ENCODE data around the gene NUDT8. TPM values are rescaled to one million over a fixed set of nuclear protein-coding genes. Genes with fewer than 3 reads are reported as not detected.

NUDT8 gene
- total RNA-seq, 1 experiment from 2014 or later, result 25.5 TPM

DNA sequence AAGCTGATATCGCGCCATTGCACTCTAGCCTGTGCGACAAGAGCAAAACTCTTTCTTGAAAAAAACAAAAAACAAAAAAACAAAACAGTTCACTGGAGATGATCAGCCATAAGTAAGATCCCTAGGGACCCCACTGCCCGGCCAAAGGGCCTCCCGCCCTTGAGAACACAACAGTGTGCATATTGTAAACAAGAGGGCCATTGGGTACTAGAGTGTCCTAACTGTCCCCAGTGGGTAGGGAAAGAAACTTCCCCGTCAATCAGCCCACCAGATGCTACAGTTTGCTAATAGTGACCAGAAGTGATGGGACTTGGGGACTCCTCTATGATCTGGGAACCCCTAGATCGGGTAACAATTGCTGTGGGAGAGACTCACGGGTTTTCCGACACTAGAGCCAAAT is 24.5 kb upstream of the NUDT8 start:
- H3K79me2 ChIP-seq (ENCODE audit: low read depth), result no peaks in the 10 kb centered on the region
- no peak overlapping the region for H3K4me3 ChIP-seq
- H3F3A ChIP-seq (ENCODE audit: insufficient read depth, low read depth), result peaks cover 17% of the 10 kb centered on the region
- no peak overlapping the region for H2AFZ ChIP-seq
- no peak overlapping the region for H3K27ac ChIP-seq
- H3K9me3 ChIP-seq (ENCODE audit: insufficient read depth, low read depth), result peaks cover 6% of the 10 kb centered on the region; the same call in 1 of the 2 replicates
- no peaks in the 10 kb centered on the region for H3K4me1 ChIP-seq (replicated peaks; ENCODE audit: insufficient read depth)
- ChIA-PET POLR2A (ENCODE audit: unreplicated experiment) (no interaction called here), CTCF (no interaction called here)
- no peaks in the 10 kb centered on the region for H3K27me3 ChIP-seq (ENCODE audit: insufficient read depth, low read depth)
- no peak for DNase-seq
- H3K4me2 ChIP-seq, result no peak overlapping the region
- no peaks in the 10 kb centered on the region for H4K20me1 ChIP-seq (ENCODE audit: insufficient read depth)
- H3K9me2 ChIP-seq (ENCODE audit: insufficient read depth), result no peaks in the 10 kb centered on the region
- intact Hi-C loops (cut with micrococcal nuclease; ENCODE audit: unreplicated experiment), result no loop called here
- H3K36me3 ChIP-seq (ENCODE audit: low read depth), result no peaks in the 10 kb centered on the region
- no peak for TF ChIP-seq EZH2 (IDR thresholded peaks at IDR 0.05; ENCODE audit: low read depth)
- no peak for TF ChIP-seq CTCF (conservative IDR thresholded peaks at IDR 0.05)
- no TSS peak for BruUV-seq (replicated peaks)

GRCh38 chr11:67652965-67653845 is 23.5 kb upstream of the NUDT8 start:
- no peak for TF ChIP-seq CTCF (conservative IDR thresholded peaks at IDR 0.05)
- TF ChIP-seq EZH2 (IDR thresholded peaks at IDR 0.05; ENCODE audit: low read depth), result no peak
- H3K4me3 ChIP-seq, result no peak overlapping the region
- no peaks in the 10 kb centered on the region for H3K36me3 ChIP-seq (ENCODE audit: low read depth)
- H3K27ac ChIP-seq, result no peak overlapping the region
- H3K9me2 ChIP-seq (ENCODE audit: insufficient read depth), result no peaks in the 10 kb centered on the region
- DNase-seq, result no peak
- H3K9me3 ChIP-seq (ENCODE audit: insufficient read depth, low read depth), result peaks cover 6% of the 10 kb centered on the region; the same call in 1 of the 2 replicates
- no peaks in the 10 kb centered on the region for H4K20me1 ChIP-seq (ENCODE audit: insufficient read depth)
- CTCF ChIA-PET, result no interaction called here
- POLR2A ChIA-PET (ENCODE audit: unreplicated experiment), result interaction anchor here (0.5 kb wide), 1 partner anchor 15 kb away, joined by 4 read pairs; no protein-coding TSS in a partner anchor
- no peaks in the 10 kb centered on the region for H3K4me1 ChIP-seq (replicated peaks; ENCODE audit: insufficient read depth)
- H2AFZ ChIP-seq, result no peak overlapping the region
- BruUV-seq (replicated peaks), result no TSS peak
- no peaks in the 10 kb centered on the region for H3K79me2 ChIP-seq (ENCODE audit: low read depth)
- H3K4me2 ChIP-seq, result no peak overlapping the region
- H3F3A ChIP-seq (ENCODE audit: insufficient read depth, low read depth), result peaks cover 23% of the 10 kb centered on the region
- H3K27me3 ChIP-seq (ENCODE audit: insufficient read depth, low read depth), result no peaks in the 10 kb centered on the region
- intact Hi-C loops (cut with micrococcal nuclease; ENCODE audit: unreplicated experiment), result no loop called here

DNA sequence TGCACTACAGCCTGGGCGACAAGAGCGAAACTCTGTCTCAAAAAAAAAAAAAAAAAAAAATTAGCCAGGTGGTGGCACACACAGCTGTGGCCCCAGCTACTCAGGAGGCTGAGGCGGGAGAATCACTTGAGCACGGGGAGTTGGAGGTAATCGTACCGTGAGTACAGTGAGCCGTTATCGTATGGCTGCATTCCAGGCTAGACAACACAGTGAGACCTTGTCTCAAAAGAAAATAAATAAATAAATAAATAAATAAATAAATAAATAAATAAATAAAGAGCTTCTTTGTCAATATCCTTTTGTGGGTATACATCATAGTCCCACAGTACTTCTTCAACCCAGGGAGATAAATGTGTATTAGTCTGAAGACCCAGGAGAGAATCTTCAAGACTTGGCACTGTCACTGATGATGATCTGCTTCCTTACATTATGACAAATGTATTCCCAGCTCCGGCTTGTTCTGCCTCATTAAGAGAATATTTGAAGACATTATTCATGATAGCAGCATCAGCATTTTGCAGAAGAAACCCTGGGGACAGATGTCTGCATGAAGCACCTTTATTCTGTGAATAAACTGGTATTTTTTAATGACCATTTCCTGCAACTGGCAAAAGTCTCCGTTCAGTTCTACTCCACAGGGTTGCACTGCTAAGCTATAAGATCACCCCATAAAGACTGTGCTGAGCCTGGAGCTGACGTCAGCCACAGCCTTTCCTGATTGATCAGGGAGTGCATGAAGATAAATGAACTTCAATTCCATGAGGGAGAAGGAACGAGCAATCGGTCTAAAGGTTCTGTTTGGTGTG is 22.4 kb upstream of the NUDT8 start:
- Histone ChIP-seq H3K4me2 (no peak overlapping the region), H3F3A (ENCODE audit: insufficient read depth, low read depth) (peaks cover 29% of the 10 kb centered on the region), H3K9me2 (ENCODE audit: insufficient read depth) (no peaks in the 10 kb centered on the region), H3K4me3 (no peak overlapping the region), H3K79me2 (ENCODE audit: low read depth) (no peaks in the 10 kb centered on the region), H3K27me3 (ENCODE audit: insufficient read depth, low read depth) (no peaks in the 10 kb centered on the region), H3K27ac (no peak overlapping the region), H3K9me3 (ENCODE audit: insufficient read depth, low read depth) (peaks cover 6% of the 10 kb centered on the region; the same call in 1 of the 2 replicates), H4K20me1 (ENCODE audit: insufficient read depth) (no peaks in the 10 kb centered on the region), H3K4me1 (replicated peaks; ENCODE audit: insufficient read depth) (no peaks in the 10 kb centered on the region), H2AFZ (no peak overlapping the region), H3K36me3 (ENCODE audit: low read depth) (no peaks in the 10 kb centered on the region)
- no peak for DNase-seq
- TF ChIP-seq EZH2 (IDR thresholded peaks at IDR 0.05; ENCODE audit: low read depth) (no peak), CTCF (conservative IDR thresholded peaks at IDR 0.05) (no peak)
- BruUV-seq (replicated peaks), result no TSS peak
- intact Hi-C loops (cut with micrococcal nuclease; ENCODE audit: unreplicated experiment), result no loop called here
- POLR2A ChIA-PET (ENCODE audit: unreplicated experiment), result interaction anchor here (0.5 to 0.7 kb wide), 2 partner anchors 14 to 413 kb away, joined by 4 to 11 read pairs; no protein-coding TSS in a partner anchor
- CTCF ChIA-PET, result interaction anchor here (0.6 to 0.7 kb wide), 2 partner anchors 39 to 60 kb away, joined by 4 to 5 read pairs; no protein-coding TSS in a partner anchor

All from PC-9 (cell line).